Calu3 (cell line): ENCODE data around the gene ALAD. TPM values are rescaled to one million over a fixed set of nuclear protein-coding genes. Genes with fewer than 3 reads are reported as not detected.
"Not testable (repeated sequence)": the region's sequence is repeated elsewhere in the genome, so short reads cannot be mapped to it uniquely, and the experiment has no call there.

Experiments
- Bru-seq: library from RNA; stranded (reverse); fragments of 400-500 nt; gene quantifications from one replicate; lab custom pipeline; 2021; lab: Mats Ljungman, UMichigan
- BruChase-seq, 2 experiments: library from RNA; stranded (reverse); fragments of 400-500 nt; gene quantifications; one replicate each; lab custom pipeline; 2021; lab: Mats Ljungman, UMichigan
- BruUV-seq: library from RNA; stranded (reverse); fragments of 400-500 nt; replicated peaks from 2 replicates; lab custom pipeline; 2021; lab: Mats Ljungman, UMichigan
- CTCF ChIA-PET: fragments of 300-600 bp; sonication (Branson Sonifier 250); formaldehyde crosslinking; loops from one replicate; lab custom pipeline; 2022; ENCODE audit warnings: antibody characterized with exemption; lab: Charles Lee
- DNase-seq: peaks from one replicate; pipeline ENCODE4 v3.0.0; 2022
- H3K27ac Mint-ChIP-seq: one replicate; pipeline ENCODE4 v1.8.0; 2022; ENCODE audit warnings: mixed read lengths; ENCODE audit not compliant: unreplicated experiment
- H3K27me3 Mint-ChIP-seq: one replicate; pipeline ENCODE4 v1.8.0; 2022; ENCODE audit warnings: mixed read lengths; ENCODE audit not compliant: unreplicated experiment
- H3K36me3 Mint-ChIP-seq: one replicate; pipeline ENCODE4 v1.8.0; 2022; ENCODE audit warnings: mild to moderate bottlenecking, moderate library complexity, mixed read lengths; ENCODE audit not compliant: insufficient read depth, unreplicated experiment
- H3K4me1 Mint-ChIP-seq: one replicate; pipeline ENCODE4 v1.8.0; 2022; ENCODE audit warnings: mild to moderate bottlenecking, low read depth, mixed read lengths; ENCODE audit not compliant: unreplicated experiment
- H3K4me3 Mint-ChIP-seq: one replicate; pipeline ENCODE4 v1.8.0; 2022; ENCODE audit warnings: mild to moderate bottlenecking, low read depth, moderate library complexity, mixed read lengths; ENCODE audit not compliant: unreplicated experiment
- H3K9me3 Mint-ChIP-seq: one replicate; pipeline ENCODE4 v1.8.0; 2022; ENCODE audit warnings: low read depth, mixed read lengths; ENCODE audit not compliant: unreplicated experiment
- CTCF ChIP-seq: fragments of 200-600 bp; IDR thresholded peaks from one replicate; pipeline ENCODE4 v1.8.0; 2022; ENCODE audit warnings: antibody characterized with exemption; ENCODE audit not compliant: unreplicated experiment
- intact Hi-C: fragments of 100-400 bp; cut with micrococcal nuclease; formaldehyde crosslinking; loops from one replicate; pipeline ENCODE4 v1.10.0; 2022; ENCODE audit not compliant: unreplicated experiment
- long read RNA-seq: library from polyadenylated mRNA; stranded (forward); transcript quantifications from one replicate; pipeline ENCODE4 v2.0.0, GENCODE V29; 2022
- total RNA-seq: library from RNA; stranded (reverse); gene quantifications from 2 replicates; pipeline ENCODE4 v1.2.3, GENCODE V29; 2022

ALAD gene
- total RNA-seq = 20.6 and 24.1 TPM in 2 replicates
- percentile 55 among the genes with signal in this experiment for Bru-seq, nascent RNA
- percentile 69 among the genes with signal in this experiment for BruChase-seq, experiment 1, labeled RNA remaining after a 6-hour chase
- percentile 59 among the genes with signal in this experiment for BruChase-seq, experiment 2, labeled RNA remaining after a 2-hour chase
- long read RNA-seq, transcript ALAD-201 (12 exons, 3,173 nt) = major isoform, 15 of 24 reads
- long read RNA-seq, partial matches to known transcripts = 4 of 24 reads
- long read RNA-seq, other reads (novel, unspliced or antisense) = 4 of 24 reads

- Mint-ChIP-seq H3K27me3 (no peaks in the 10 kb centered on the region), H3K4me3 (peak within 1 kb of the TSS; percentile 90), H3K36me3 (peaks cover 15% of the 10 kb centered on the region), H3K4me1 (peaks cover 18% of the 10 kb centered on the region), H3K9me3 (no peaks in the 10 kb centered on the region), H3K27ac (peak within 1 kb of the TSS; percentile 45)
- peak; percentile 98 for DNase-seq
- peak; percentile 80 for TF ChIP-seq CTCF
- BruUV-seq = no TSS peak
- intact Hi-C loops = loop anchor here (2.0 to 5.0 kb wide), 2 partner anchors 18 to 59 kb away; partner anchors contain the start of gene WDR31
- CTCF ChIA-PET = interaction anchor here (1.0 to 2.4 kb wide), 3 partner anchors 9 to 60 kb away, joined by 3 to 8 read pairs (median 5); partner anchors contain the start of genes C9orf43, HDHD3 and POLE3
Measured at GRCh38 chr9:113401027-113401792, at the start of gene ALAD. ALAD (minus strand) TSS chr9:113401284; CDS start chr9:113393559, 7,725 bp downstream.

GRCh38 chr9:113449376-113449775 lies 48.3 kb upstream of the ALAD start:
- H3K36me3 Mint-ChIP-seq = no peaks in the 10 kb centered on the region
- BruUV-seq = no TSS peak
- TF ChIP-seq CTCF = no peak
- no peak overlapping the region for H3K4me3 Mint-ChIP-seq
- no peaks in the 10 kb centered on the region for H3K4me1 Mint-ChIP-seq
- DNase-seq = no peak
- H3K27ac Mint-ChIP-seq = no peak overlapping the region
- CTCF ChIA-PET = no interaction called here
- intact Hi-C loops = no loop called here
- H3K9me3 Mint-ChIP-seq = no peaks in the 10 kb centered on the region
- H3K27me3 Mint-ChIP-seq = no peaks in the 10 kb centered on the region

- Mint-ChIP-seq H3K27me3 (no peaks in the 10 kb centered on the region), H3K4me3 (no peak overlapping the region), H3K27ac (no peak overlapping the region), H3K4me1 (no peaks in the 10 kb centered on the region), H3K9me3 (no peaks in the 10 kb centered on the region), H3K36me3 (no peaks in the 10 kb centered on the region)
- CTCF ChIA-PET = interaction anchor here (0.8 to 1.9 kb wide), 5 partner anchors 9 to 211 kb away, joined by 3 to 40 read pairs (median 4); no protein-coding TSS in a partner anchor
- TF ChIP-seq CTCF = no peak
- no TSS peak for BruUV-seq
- no peak for DNase-seq
- intact Hi-C loops = loop anchor here (2.0 kb wide), 2 partner anchors 144 to 208 kb away; no protein-coding TSS in a partner anchor
Measured at GRCh38 chr9:113446323-113446740, 45.2 kb upstream of the ALAD start.

GRCh38 chr9:113444736-113445135 lies 43.7 kb upstream of the ALAD start:
- no peaks in the 10 kb centered on the region for H3K9me3 Mint-ChIP-seq
- no peaks in the 10 kb centered on the region for H3K36me3 Mint-ChIP-seq
- no TSS peak for BruUV-seq
- H3K4me1 Mint-ChIP-seq = no peaks in the 10 kb centered on the region
- no peak overlapping the region for H3K4me3 Mint-ChIP-seq
- H3K27ac Mint-ChIP-seq = no peak overlapping the region
- CTCF ChIA-PET = no interaction called here
- TF ChIP-seq CTCF = no peak
- intact Hi-C loops = no loop called here
- no peak for DNase-seq
- no peaks in the 10 kb centered on the region for H3K27me3 Mint-ChIP-seq

GRCh38 chr9:113437716-113438115 lies 36.6 kb upstream of the ALAD start:
- H3K36me3 Mint-ChIP-seq, H3K9me3 Mint-ChIP-seq, BruUV-seq, H3K27ac Mint-ChIP-seq, H3K4me1 Mint-ChIP-seq, DNase-seq, CTCF ChIA-PET, intact Hi-C loops, H3K4me3 Mint-ChIP-seq: not testable (repeated sequence)
- H3K27me3 Mint-ChIP-seq = peaks cover 22% of the 10 kb centered on the region
